SJSA1 (cell line): ENCODE results near the gene GOLIM4. TPM values are rescaled to one million over a fixed set of nuclear protein-coding genes. Genes with fewer than 3 reads are reported as not detected.

Experiments
- DNase-seq, 2 experiments: peaks; one replicate each; pipeline ENCODE4 v3.0.0-alpha.2; 2015 to 2020; ENCODE audit warnings: low spot score in 2 of 2, low read depth in 1 of 2
- H3K27ac ChIP-seq: fragments of 250-450 bp; sonication (Bioruptor Pico); 2 replicates; pipeline ENCODE4 v1.5.1; 2020; ENCODE audit warnings: mild to moderate bottlenecking, moderate library complexity
- H3K27me3 ChIP-seq: fragments of 250-450 bp; sonication (Bioruptor Pico); replicated peaks from 2 replicates; pipeline ENCODE4 v1.5.1; 2020; ENCODE audit warnings: mild to moderate bottlenecking, moderate library complexity
- H3K36me3 ChIP-seq: fragments of 250-450 bp; sonication (Bioruptor Pico); 2 replicates; pipeline ENCODE4 v1.5.1; 2020; ENCODE audit warnings: mild to moderate bottlenecking
- H3K4me1 ChIP-seq: fragments of 250-450 bp; sonication (Bioruptor Pico); replicated peaks from 2 replicates; pipeline ENCODE4 v1.6.1; 2021; ENCODE audit warnings: mild to moderate bottlenecking
- H3K4me3 ChIP-seq: fragments of 250-450 bp; sonication (Bioruptor Pico); 2 replicates; pipeline ENCODE4 v1.5.1; 2020; ENCODE audit warnings: mild to moderate bottlenecking
- H3K9me3 ChIP-seq: fragments of 250-450 bp; sonication (Bioruptor Pico); replicated peaks from 2 replicates; pipeline ENCODE4 v1.5.1; 2020; ENCODE audit warnings: mild to moderate bottlenecking
- total RNA-seq: library from RNA; depleted of rRNA; stranded (reverse); fragments of >200 nt; shearing (Covaris generic); gene quantifications from 2 replicates; pipeline ENCODE4 v1.2.3, GENCODE V29; 2014

The GOLIM4 gene
- total RNA-seq, 1 experiment from 2014 or later = 77.8 TPM

DNA sequence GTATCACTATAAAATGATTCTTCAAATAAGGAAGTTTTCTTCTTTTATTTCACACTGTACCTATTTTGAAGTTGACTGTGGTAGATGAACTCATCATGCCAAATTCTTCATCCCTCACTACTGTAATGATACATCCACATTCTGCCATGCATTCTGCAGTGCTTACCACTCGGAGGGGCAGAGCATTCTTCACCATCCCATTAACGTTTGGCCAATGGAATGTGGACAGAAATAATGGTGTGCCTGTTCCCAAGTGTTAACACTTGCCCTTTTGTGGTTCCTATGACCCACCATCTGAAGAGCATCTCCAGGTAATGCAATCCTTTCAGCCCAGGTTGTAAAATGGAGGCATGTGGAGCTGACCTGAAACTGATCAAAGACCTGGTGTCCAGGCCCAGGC is 18.6 kb downstream of the GOLIM4 start:
- Histone ChIP-seq H3K36me3 (no peaks in the 10 kb centered on the region), H3K27me3 (no peaks in the 10 kb centered on the region), H3K27ac (no peak overlapping the region), H3K9me3 (no peaks in the 10 kb centered on the region), H3K4me1 (peaks cover 22% of the 10 kb centered on the region), H3K4me3 (no peak overlapping the region)
- DNase-seq = no peak

DNA sequence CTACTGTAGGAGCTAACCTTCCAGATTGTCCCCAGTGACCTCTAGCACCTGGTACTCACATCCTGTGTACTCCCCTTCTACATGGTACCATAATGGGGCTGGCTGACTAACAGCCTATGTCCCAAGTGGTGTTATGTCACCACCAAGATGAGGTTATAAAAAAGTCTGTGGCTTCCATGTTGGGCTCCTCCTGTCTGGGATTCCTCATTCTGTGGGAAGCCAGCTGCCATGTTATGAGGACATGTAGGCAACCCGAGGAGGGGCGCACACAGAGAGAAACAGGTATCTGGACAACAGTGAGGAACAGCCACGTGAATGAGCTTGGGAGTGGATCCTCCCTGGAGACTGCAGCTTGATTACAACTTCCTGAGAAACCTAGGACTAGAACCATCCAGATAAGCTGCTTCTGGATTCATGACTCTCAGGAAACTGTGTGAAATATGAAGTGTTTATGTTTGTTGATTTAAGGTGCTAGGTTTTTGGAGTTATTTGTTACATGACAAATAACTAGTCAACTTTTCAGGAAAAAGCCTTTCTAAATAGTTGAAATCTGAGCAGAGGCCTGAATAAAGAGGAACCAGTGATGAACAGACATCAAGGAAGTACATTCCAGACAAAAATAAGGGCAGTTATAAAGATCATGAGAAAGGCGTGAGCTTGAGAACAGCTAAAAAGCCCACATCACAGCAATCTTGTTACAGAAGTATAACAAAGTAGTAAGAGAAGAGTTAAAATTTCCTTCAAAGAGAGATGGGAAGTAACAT is 21.7 kb downstream of the GOLIM4 start:
- H3K27me3 ChIP-seq = no peaks in the 10 kb centered on the region
- H3K9me3 ChIP-seq = no peaks in the 10 kb centered on the region
- DNase-seq = no peak
- no peak overlapping the region for H3K4me3 ChIP-seq
- H3K27ac ChIP-seq = no peak overlapping the region
- H3K4me1 ChIP-seq = peaks cover 33% of the 10 kb centered on the region
- H3K36me3 ChIP-seq = no peaks in the 10 kb centered on the region

DNA sequence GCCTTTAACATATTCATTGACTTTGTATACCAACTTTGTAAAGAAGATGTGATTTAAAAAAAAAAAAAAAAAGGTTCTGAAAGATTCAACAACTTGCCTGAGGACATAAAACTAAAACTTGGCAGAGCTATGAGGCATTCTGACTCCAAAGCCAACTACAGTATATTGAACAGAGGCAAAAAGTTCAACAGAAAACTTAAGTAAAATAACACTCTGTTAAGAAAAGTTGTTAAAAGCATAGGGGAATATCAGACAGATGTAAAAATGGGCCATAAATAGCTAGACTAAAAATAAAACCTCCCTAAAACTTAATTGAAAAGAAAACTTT is 23.4 kb downstream of the GOLIM4 start:
- Histone ChIP-seq H3K36me3 (no peaks in the 10 kb centered on the region), H3K27me3 (no peaks in the 10 kb centered on the region), H3K4me1 (peaks cover 31% of the 10 kb centered on the region), H3K4me3 (no peak overlapping the region), H3K9me3 (no peaks in the 10 kb centered on the region), H3K27ac (peak overlapping the region; percentile 95)
- DNase-seq = no peak

DNA sequence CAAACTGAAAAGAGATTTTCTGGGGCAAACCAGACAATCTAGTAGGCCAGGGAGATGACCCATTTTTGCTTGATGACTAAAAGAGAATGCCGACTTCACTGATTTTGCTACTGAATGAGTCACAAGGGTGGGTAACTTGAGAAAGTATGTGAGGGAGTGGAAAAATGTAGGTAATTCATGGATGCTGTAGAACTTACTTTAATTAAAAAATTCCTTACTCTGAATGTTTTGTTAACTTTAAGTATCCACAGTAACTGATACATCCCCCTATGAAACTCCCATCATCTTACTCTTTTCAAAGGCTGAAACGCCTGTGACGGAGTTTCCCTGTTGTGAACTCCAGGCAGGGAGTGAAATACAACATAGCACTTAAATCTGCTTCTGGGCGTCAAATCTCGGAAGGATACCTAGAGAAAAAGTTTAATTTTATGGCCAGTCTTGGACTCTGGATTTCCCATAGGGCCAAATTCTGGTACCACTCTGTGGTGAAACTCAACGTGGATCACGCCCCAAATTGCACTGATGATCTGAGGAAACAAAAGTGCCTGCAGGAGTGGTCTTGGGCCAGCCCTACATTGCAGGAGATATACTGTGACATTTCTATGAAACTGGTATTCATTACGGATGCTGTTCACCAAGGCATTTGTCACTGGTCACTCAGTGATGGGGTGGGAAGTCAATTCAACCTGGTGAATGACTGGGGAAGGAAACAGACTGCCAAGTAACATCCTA is 24.0 kb downstream of the GOLIM4 start:
- peak overlapping the region; percentile 95 for H3K27ac ChIP-seq
- H3K27me3 ChIP-seq = no peaks in the 10 kb centered on the region
- H3K36me3 ChIP-seq = no peaks in the 10 kb centered on the region
- H3K4me3 ChIP-seq = no peak overlapping the region
- H3K9me3 ChIP-seq = no peaks in the 10 kb centered on the region
- peaks cover 26% of the 10 kb centered on the region for H3K4me1 ChIP-seq
- peak; percentile 50 to 80 for DNase-seq

DNA sequence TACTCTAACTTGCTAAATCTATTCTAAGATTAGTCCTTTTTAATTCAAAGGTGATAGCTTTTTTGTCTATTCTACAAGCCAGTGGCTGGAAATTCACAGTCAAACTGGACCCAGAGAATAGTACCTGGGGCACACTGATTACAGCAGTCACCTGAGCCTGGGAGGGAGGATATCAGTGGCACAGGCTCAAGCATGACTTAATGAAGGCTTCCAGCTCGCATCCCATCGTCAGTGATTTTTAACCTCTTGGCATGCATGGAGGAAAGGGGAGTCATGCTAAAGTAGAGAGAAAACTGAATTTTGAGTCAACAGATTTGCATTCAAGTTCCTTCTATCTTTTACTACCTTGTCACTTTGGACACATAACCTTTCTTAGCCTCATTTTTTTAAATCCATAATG is 24.8 kb downstream of the GOLIM4 start:
- H3K9me3 ChIP-seq = no peaks in the 10 kb centered on the region
- no peak overlapping the region for H3K4me3 ChIP-seq
- DNase-seq = no peak
- H3K36me3 ChIP-seq = no peaks in the 10 kb centered on the region
- peaks cover 26% of the 10 kb centered on the region for H3K4me1 ChIP-seq
- H3K27ac ChIP-seq = peak overlapping the region; percentile 95
- H3K27me3 ChIP-seq = no peaks in the 10 kb centered on the region

DNA sequence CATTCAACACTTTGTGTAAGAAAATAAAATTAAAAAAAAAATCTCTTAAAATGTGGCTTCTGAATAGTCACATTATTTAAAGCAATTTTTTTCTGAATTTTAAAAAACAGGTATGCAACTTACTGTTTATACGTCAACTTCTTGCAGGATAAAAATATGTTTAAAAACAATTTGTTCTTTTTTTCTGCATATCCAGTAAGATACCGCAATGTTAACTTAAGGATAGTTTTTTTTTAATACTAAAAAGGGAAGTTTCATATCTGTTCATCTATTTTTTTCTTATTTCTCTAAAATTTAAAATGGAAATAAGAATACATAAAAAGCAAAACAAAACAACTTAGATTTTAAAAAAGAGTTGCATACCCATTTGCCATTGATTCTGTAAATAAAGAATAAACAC is 27.4 kb downstream of the GOLIM4 start:
- Histone ChIP-seq H3K4me3 (no peak overlapping the region), H3K9me3 (no peaks in the 10 kb centered on the region), H3K4me1 (peaks cover 24% of the 10 kb centered on the region), H3K27me3 (no peaks in the 10 kb centered on the region), H3K27ac (no peak overlapping the region), H3K36me3 (no peaks in the 10 kb centered on the region)
- no peak for DNase-seq

DNA sequence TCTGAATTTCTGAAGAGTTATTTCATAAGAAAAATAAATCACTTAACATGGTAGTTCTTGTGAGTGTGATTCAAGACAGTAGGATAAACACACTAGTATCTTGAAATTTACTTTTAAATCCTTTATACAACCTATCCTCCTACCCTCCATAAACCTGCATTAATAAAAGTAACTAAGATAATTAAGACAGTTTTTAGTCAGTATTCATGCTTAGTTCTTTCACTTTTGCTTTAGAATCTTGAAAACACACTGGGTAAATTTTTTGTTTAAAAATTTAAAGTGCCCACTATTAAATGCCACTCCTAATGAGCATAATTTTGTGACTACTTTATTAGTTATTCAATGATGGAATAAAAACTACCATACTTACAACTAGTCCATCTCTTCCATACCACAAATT is 28.8 kb downstream of the GOLIM4 start:
- DNase-seq = no peak
- H3K4me3 ChIP-seq = no peak overlapping the region
- no peak overlapping the region for H3K27ac ChIP-seq
- no peaks in the 10 kb centered on the region for H3K27me3 ChIP-seq
- H3K9me3 ChIP-seq = no peaks in the 10 kb centered on the region
- no peaks in the 10 kb centered on the region for H3K36me3 ChIP-seq
- H3K4me1 ChIP-seq = peaks cover 16% of the 10 kb centered on the region

DNA sequence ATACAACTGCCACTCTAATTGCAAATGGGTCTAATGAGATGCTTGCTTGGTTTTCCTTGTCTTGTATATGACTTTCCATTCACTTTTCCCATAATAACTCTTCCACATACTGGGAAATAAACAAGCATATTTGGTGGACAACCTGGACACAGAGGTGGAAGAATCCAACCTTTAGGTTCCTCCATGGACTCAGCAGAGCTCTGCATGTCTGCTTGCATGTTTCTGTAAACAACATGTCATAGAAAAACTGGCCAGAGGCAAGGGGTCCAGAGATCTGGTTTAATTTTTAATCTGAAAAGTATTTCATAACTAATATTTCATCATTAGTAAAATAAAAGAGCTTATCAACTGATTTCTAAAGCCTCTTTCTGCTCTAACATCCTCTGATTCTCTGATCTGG is 30.2 kb downstream of the GOLIM4 start:
- no peak overlapping the region for H3K4me3 ChIP-seq
- peaks cover 4% of the 10 kb centered on the region; the same call in 1 of the 2 replicates for H3K4me1 ChIP-seq
- no peaks in the 10 kb centered on the region for H3K27me3 ChIP-seq
- no peaks in the 10 kb centered on the region for H3K36me3 ChIP-seq
- no peak overlapping the region for H3K27ac ChIP-seq
- H3K9me3 ChIP-seq = no peaks in the 10 kb centered on the region
- no peak for DNase-seq

DNA sequence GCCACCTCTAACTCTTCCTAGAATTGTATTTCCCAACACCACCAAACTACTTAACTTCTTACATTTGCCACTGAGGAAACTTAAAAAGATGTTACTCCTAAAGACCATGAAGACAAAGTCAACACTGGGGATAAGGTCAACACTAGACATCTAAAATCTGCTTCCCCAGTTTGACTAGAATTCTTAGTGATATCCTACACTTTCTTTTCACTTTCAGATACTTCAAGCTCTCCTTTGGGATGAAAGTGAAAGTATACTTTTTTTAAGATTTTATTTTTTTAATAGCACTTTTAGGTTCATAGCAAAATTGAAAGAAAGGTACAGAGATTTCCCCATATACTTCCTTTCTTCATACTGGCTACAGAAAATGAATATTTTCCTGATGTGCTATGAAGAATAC is 32.6 kb downstream of the GOLIM4 start:
- Histone ChIP-seq H3K27me3 (no peaks in the 10 kb centered on the region), H3K36me3 (no peaks in the 10 kb centered on the region), H3K27ac (no peak overlapping the region), H3K4me1 (peaks cover 4% of the 10 kb centered on the region; the same call in 1 of the 2 replicates), H3K9me3 (no peaks in the 10 kb centered on the region), H3K4me3 (no peak overlapping the region)
- DNase-seq = no peak

DNA sequence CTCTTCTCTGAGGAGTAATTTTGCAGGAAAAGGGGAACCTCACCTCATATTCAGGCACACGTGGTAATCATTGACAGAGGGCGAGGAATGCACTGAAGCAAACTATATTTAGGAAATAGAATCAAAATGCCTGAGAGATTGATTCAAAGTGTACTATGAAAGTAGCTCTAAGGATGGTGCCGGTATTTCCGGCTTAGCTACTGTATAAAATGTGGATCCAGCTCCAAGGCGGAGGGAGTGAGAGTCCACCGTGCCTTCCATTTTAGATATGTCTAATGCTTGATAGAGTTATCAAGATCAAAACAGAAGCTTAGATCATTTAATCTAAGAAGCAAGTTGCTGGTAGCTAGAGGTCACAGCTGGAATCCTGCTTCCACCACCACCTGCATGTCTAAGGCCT is 33.0 kb downstream of the GOLIM4 start:
- no peak for DNase-seq
- Histone ChIP-seq H3K27me3 (no peaks in the 10 kb centered on the region), H3K27ac (no peak overlapping the region), H3K4me1 (peaks cover 4% of the 10 kb centered on the region; the same call in 1 of the 2 replicates), H3K4me3 (no peak overlapping the region), H3K36me3 (no peaks in the 10 kb centered on the region), H3K9me3 (no peaks in the 10 kb centered on the region)

DNA sequence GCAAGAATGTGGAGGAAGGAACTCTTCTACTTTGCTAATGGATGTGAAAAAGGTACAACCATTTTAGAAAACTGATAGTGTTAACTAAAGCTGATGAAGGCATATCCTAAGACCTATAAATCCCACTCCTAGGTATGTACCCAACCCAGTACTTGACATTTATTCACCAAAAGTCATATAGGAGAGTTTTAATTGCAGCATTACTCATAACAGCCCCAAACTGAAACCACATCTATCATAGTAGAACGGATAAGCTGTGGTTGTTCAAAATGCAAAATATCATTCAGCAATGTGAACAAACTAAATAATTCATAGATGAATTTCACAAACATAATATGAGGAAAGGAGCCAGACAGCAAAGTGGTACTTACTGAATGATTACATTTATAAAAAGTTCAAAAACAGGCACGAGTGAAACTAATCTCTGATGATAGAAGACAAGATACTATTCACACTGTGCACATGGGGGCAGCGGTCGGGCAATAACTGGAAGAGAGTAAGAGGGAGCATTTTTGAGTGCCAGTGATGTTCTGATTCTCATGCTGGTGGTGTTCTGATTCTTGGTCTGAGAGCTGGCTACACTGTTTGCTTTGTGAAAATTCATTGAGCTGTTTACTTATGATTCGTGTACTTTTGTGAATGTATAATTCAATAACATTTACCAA is 34.3 kb downstream of the GOLIM4 start:
- no peaks in the 10 kb centered on the region for H3K36me3 ChIP-seq
- H3K9me3 ChIP-seq = no peaks in the 10 kb centered on the region
- H3K4me3 ChIP-seq = no peak overlapping the region
- H3K4me1 ChIP-seq = peaks cover 4% of the 10 kb centered on the region; the same call in 1 of the 2 replicates
- H3K27me3 ChIP-seq = no peaks in the 10 kb centered on the region
- no peak overlapping the region for H3K27ac ChIP-seq
- no peak for DNase-seq

DNA sequence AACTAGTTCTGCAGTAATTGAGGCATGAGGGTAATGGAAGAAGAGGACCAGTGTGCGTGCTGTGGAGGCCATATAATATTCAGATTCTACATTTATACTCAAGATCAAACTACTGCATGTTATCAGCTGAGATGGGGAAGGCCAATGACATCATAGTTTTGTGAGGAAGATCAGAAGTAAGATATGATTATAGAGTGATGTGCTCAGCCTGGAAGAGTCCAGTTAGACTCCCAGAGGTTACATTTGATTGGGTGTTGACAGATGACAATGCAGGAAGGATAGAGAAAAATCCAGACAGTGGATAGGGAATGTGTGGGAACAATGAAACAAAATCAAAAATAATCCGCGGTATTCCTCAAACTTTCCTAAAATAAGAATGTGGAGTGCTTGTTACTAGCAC is 35.4 kb downstream of the GOLIM4 start:
- Histone ChIP-seq H3K4me1 (peaks cover 4% of the 10 kb centered on the region; the same call in 1 of the 2 replicates), H3K27ac (no peak overlapping the region), H3K4me3 (no peak overlapping the region), H3K27me3 (no peaks in the 10 kb centered on the region), H3K9me3 (no peaks in the 10 kb centered on the region), H3K36me3 (no peaks in the 10 kb centered on the region)
- DNase-seq = no peak

DNA sequence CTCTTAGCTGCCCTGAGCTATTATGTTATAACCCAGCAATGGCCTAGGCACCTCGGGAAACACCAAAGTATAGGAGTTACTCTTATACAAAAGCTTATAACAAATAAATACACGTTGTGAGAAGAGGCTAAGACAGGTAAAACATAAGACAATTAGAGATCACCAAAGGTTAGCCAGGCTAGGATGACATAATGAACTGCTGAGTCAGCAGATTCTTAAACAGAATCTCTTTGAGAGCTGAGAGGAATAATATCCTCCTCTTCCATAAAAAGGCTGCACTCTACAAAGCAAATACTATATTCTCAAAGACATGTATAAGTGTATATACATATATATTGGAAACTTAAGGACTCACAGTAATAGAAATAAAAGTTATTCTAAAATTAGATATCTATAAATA is 37.2 kb downstream of the GOLIM4 start:
- Histone ChIP-seq H3K4me1 (no peaks in the 10 kb centered on the region; the same call in 1 of the 2 replicates), H3K4me3 (no peak overlapping the region), H3K27me3 (no peaks in the 10 kb centered on the region), H3K9me3 (no peaks in the 10 kb centered on the region), H3K27ac (no peak overlapping the region), H3K36me3 (no peaks in the 10 kb centered on the region)
- no peak for DNase-seq
